ENCODE results near the gene RNF133.

GRCh38 chr7:122682815-122683550, 15.9 kb downstream of the RNF133 start:
- TF ChIP-seq CTCF (IDR thresholded peaks at IDR 0.05) (no peak), POLR2A (IDR thresholded peaks at IDR 0.05) (no peak), POLR2AphosphoS5 (IDR thresholded peaks at IDR 0.05) (no peak), EP300 (IDR thresholded peaks at IDR 0.05) (no peak)

Data from upper lobe of left lung (tissue), 4 donors.